HepG2 (cell line): Measurements from ENCODE around the gene OR52I1. TPM values are rescaled to one million over a fixed set of nuclear protein-coding genes. Genes with fewer than 3 reads are reported as not detected.
A peak's percentile ranks its signal among the peaks of the same experiment; 100 is the strongest.

Experiments
- JARID2 ChIP-seq: sonication (generic); formaldehyde crosslinking; IDR thresholded peaks from 2 replicates; pipeline ENCODE4 v1.8.1; 2023; ENCODE audit warnings: missing genetic modification reagents, inconsistent platforms; ENCODE audit not compliant: insufficient replicate concordance
- RBAK ChIP-seq: sonication (generic); formaldehyde crosslinking; IDR thresholded peaks from 2 replicates; pipeline ENCODE4 v1.5.1; 2020; ENCODE audit warnings: mild to moderate bottlenecking, missing genetic modification reagents
- STAG1 ChIP-seq: sonication (generic); formaldehyde crosslinking; IDR thresholded peaks from 2 replicates; pipeline ENCODE4 v1.4.0; 2020; ENCODE audit warnings: missing genetic modification reagents
- ZMYM3 ChIP-seq: sonication (generic); formaldehyde crosslinking; IDR thresholded peaks from 2 replicates; pipeline ENCODE4 v1.5.1; 2020; ENCODE audit warnings: mild to moderate bottlenecking, missing genetic modification reagents
- ZNF143 ChIP-seq: sonication (generic); formaldehyde crosslinking; IDR thresholded peaks from 2 replicates; pipeline ENCODE4 v1.4.0; 2020; ENCODE audit warnings: missing genetic modification reagents
- ZNF577 ChIP-seq: sonication (generic); formaldehyde crosslinking; IDR thresholded peaks from 2 replicates; pipeline ENCODE4 v1.4.0; 2020; ENCODE audit warnings: mild to moderate bottlenecking, low read depth, missing genetic modification reagents, borderline replicate concordance
- ZNF75D ChIP-seq: sonication (generic); formaldehyde crosslinking; IDR thresholded peaks from 2 replicates; pipeline ENCODE4 v1.8.1; 2023; ENCODE audit warnings: missing genetic modification reagents, mild to moderate bottlenecking, borderline replicate concordance
- ZSCAN9 ChIP-seq: IDR thresholded peaks from 2 replicates; pipeline ENCODE4 v1.6.1; 2016; ENCODE audit warnings: borderline replicate concordance
- polyA plus RNA-seq, 8 experiments: library from polyadenylated mRNA; depleted of rRNA in 3 of 8; stranded (reverse) in 7 of 8; unstranded in 1 of 8; fragments of >200 nt; fragmentation: Illumina TruSeq in 4 of 8; extraction: Trizol in 4 of 8; gene quantifications; 2 replicates each; pipeline versions ENCODE4 v1.2.1 to v1.2.3, GENCODE V29; 2011 to 2016; ENCODE audit warnings: low read depth in 4 of 8, missing spikeins in 1 of 8, mixed read lengths in 1 of 8; ENCODE audit not compliant: insufficient read depth in 1 of 8
- total RNA-seq, 5 experiments: library from RNA; depleted of rRNA; stranded (reverse); fragments of >200 nt; fragmentation: Illumina TruSeq; extraction: Trizol; gene quantifications; 2 replicates each; pipeline ENCODE4 v1.2.3, GENCODE V29; 2016; ENCODE audit warnings: low read depth in 1 of 5
- TF ChIP-seq, protein P1 (sequence below): sonication (generic); formaldehyde crosslinking; IDR thresholded peaks from 2 replicates; pipeline ENCODE4 v1.4.0; 2020; ENCODE audit warnings: missing genetic modification reagents, borderline replicate concordance
- TF ChIP-seq, protein P2 (sequence below): sonication (generic); formaldehyde crosslinking; IDR thresholded peaks from 2 replicates; pipeline ENCODE4 v1.9.0; 2021; ENCODE audit warnings: missing genetic modification reagents, borderline replicate concordance
- TF ChIP-seq, protein P3 (sequence below): sonication (generic); formaldehyde crosslinking; IDR thresholded peaks from 2 replicates; pipeline ENCODE4 v1.5.0; 2020; ENCODE audit warnings: mild to moderate bottlenecking, missing genetic modification reagents, moderate library complexity
- TF ChIP-seq, protein P4 (sequence below): fragments of 450-650 bp; IDR thresholded peaks from 2 replicates; pipeline ENCODE4 v1.6.1; 2016

OR52I1 gene
- total and polyA plus RNA-seq, 2 of the 13 experiments (the other 11 are each of a cell fraction or from before 2014, with no cell fraction given), result not detected

DNA sequence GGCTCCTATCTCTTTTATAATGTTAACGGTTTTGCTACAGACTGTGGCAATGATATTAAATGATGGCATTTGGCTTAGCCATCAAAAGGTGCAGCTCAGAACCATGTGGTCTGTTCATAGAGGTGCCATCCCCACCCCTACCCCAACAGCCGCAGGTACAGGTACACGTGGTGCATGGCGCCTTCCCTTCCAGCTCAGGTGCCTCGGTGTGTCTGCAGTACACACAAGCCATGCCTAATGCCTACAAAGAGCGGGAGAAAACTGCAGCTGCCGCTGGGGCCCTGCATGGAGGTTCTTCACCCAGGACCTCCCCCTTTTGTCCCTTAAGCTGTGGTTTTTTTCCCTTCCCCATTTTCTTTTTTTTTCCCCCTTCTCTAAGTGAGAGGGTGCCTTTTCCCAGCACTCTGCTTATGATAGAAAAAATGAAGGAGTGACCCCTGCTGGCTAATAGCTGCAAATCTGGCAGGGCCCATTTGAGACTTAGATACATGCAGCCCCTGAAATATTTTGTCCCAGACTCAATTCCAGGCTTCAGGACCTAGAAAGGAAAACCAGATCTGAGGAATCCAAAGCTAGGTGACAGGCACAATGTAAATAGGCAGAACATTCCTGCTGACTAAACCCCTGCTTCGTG, 42.4 kb upstream of the OR52I1 start (continued):
- TF ChIP-seq, protein P1, sequence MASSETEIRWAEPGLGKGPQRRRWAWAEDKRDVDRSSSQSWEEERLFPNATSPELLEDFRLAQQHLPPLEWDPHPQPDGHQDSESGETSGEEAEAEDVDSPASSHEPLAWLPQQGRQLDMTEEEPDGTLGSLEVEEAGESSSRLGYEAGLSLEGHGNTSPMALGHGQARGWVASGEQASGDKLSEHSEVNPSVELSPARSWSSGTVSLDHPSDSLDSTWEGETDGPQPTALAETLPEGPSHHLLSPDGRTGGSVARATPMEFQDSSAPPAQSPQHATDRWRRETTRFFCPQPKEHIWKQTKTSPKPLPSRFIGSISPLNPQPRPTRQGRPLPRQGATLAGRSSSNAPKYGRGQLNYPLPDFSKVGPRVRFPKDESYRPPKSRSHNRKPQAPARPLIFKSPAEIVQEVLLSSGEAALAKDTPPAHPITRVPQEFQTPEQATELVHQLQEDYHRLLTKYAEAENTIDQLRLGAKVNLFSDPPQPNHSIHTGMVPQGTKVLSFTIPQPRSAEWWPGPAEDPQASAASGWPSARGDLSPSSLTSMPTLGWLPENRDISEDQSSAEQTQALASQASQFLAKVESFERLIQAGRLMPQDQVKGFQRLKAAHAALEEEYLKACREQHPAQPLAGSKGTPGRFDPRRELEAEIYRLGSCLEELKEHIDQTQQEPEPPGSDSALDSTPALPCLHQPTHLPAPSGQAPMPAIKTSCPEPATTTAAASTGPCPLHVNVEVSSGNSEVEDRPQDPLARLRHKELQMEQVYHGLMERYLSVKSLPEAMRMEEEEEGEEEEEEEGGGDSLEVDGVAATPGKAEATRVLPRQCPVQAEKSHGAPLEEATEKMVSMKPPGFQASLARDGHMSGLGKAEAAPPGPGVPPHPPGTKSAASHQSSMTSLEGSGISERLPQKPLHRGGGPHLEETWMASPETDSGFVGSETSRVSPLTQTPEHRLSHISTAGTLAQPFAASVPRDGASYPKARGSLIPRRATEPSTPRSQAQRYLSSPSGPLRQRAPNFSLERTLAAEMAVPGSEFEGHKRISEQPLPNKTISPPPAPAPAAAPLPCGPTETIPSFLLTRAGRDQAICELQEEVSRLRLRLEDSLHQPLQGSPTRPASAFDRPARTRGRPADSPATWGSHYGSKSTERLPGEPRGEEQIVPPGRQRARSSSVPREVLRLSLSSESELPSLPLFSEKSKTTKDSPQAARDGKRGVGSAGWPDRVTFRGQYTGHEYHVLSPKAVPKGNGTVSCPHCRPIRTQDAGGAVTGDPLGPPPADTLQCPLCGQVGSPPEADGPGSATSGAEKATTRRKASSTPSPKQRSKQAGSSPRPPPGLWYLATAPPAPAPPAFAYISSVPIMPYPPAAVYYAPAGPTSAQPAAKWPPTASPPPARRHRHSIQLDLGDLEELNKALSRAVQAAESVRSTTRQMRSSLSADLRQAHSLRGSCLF (CRISPR knock-in tag), result no peak
- TF ChIP-seq ZMYM3 (CRISPR knock-in tag), result no peak
- TF ChIP-seq, protein P2, sequence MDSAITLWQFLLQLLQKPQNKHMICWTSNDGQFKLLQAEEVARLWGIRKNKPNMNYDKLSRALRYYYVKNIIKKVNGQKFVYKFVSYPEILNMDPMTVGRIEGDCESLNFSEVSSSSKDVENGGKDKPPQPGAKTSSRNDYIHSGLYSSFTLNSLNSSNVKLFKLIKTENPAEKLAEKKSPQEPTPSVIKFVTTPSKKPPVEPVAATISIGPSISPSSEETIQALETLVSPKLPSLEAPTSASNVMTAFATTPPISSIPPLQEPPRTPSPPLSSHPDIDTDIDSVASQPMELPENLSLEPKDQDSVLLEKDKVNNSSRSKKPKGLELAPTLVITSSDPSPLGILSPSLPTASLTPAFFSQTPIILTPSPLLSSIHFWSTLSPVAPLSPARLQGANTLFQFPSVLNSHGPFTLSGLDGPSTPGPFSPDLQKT (CRISPR knock-in tag), result no peak
- 0 out of 2 replicates have a peak, but pooled peaks have one; percentile 12 for TF ChIP-seq STAG1 (CRISPR knock-in tag)
- no peak for TF ChIP-seq ZSCAN9 (CRISPR knock-in tag)
- TF ChIP-seq ZNF577 (CRISPR knock-in tag), result no peak
- TF ChIP-seq ZNF143 (CRISPR knock-in tag), result no peak
- TF ChIP-seq, protein P3, sequence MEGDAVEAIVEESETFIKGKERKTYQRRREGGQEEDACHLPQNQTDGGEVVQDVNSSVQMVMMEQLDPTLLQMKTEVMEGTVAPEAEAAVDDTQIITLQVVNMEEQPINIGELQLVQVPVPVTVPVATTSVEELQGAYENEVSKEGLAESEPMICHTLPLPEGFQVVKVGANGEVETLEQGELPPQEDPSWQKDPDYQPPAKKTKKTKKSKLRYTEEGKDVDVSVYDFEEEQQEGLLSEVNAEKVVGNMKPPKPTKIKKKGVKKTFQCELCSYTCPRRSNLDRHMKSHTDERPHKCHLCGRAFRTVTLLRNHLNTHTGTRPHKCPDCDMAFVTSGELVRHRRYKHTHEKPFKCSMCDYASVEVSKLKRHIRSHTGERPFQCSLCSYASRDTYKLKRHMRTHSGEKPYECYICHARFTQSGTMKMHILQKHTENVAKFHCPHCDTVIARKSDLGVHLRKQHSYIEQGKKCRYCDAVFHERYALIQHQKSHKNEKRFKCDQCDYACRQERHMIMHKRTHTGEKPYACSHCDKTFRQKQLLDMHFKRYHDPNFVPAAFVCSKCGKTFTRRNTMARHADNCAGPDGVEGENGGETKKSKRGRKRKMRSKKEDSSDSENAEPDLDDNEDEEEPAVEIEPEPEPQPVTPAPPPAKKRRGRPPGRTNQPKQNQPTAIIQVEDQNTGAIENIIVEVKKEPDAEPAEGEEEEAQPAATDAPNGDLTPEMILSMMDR (CRISPR knock-in tag), result peak; percentile 28
- TF ChIP-seq ZNF75D (CRISPR knock-in tag), result no peak
- no peak for TF ChIP-seq JARID2 (CRISPR knock-in tag)
- TF ChIP-seq, protein P4, sequence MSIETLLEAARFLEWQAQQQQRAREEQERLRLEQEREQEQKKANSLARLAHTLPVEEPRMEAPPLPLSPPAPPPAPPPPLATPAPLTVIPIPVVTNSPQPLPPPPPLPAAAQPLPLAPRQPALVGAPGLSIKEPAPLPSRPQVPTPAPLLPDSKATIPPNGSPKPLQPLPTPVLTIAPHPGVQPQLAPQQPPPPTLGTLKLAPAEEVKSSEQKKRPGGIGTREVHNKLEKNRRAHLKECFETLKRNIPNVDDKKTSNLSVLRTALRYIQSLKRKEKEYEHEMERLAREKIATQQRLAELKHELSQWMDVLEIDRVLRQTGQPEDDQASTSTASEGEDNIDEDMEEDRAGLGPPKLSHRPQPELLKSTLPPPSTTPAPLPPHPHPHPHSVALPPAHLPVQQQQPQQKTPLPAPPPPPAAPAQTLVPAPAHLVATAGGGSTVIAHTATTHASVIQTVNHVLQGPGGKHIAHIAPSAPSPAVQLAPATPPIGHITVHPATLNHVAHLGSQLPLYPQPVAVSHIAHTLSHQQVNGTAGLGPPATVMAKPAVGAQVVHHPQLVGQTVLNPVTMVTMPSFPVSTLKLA, result peak; percentile 56
- no peak for TF ChIP-seq RBAK (CRISPR knock-in tag)
